HG03025 (cell line): ENCODE results near the gene BPIFA1.

Experiments used
- ATAC-seq: cut with Tn5 transposase; IDR thresholded peaks from one replicate; pipeline ENCODE4 v1.9.1; 2021; ENCODE audit warnings: mild to moderate bottlenecking, moderate library complexity; ENCODE audit not compliant: unreplicated experiment, low FRiP score

BPIFA1 gene

GRCh38 chr20:33239979-33240736 is 4.4 kb downstream of the BPIFA1 start:
- no peak for ATAC-seq

GRCh38 chr20:33240923-33241322 is 5.1 kb downstream of the BPIFA1 start:
- ATAC-seq: no peak

- no peak for ATAC-seq
Measured at GRCh38 chr20:33242319-33243100, 6.7 kb downstream of the BPIFA1 start.

GRCh38 chr20:33246077-33246476 is 10.3 kb downstream of the BPIFA1 start:
- no peak for ATAC-seq

- no peak for ATAC-seq
Measured at GRCh38 chr20:33249456-33249855, 13.7 kb downstream of the BPIFA1 start.

GRCh38 chr20:33250666-33251065 is 14.9 kb downstream of the BPIFA1 start:
- ATAC-seq: no peak

GRCh38 chr20:33251496-33251895 is 15.7 kb downstream of the BPIFA1 start:
- ATAC-seq: no peak

GRCh38 chr20:33252460-33252859 is 16.7 kb downstream of the BPIFA1 start:
- ATAC-seq: no peak

GRCh38 chr20:33255005-33255404 is 19.2 kb downstream of the BPIFA1 start:
- no peak for ATAC-seq

GRCh38 chr20:33257237-33257636 is 21.4 kb downstream of the BPIFA1 start:
- ATAC-seq: no peak

GRCh38 chr20:33259371-33259770 is 23.6 kb downstream of the BPIFA1 start:
- ATAC-seq: no peak

GRCh38 chr20:33261465-33261864 is 25.7 kb downstream of the BPIFA1 start:
- no peak for ATAC-seq

- no peak for ATAC-seq
Measured at GRCh38 chr20:33262658-33263065, 26.9 kb downstream of the BPIFA1 start.

- ATAC-seq: no peak
Measured at GRCh38 chr20:33263784-33264183, 28.0 kb downstream of the BPIFA1 start.

- ATAC-seq: no peak
Measured at GRCh38 chr20:33267701-33268100, 31.9 kb downstream of the BPIFA1 start.

GRCh38 chr20:33272155-33272873 is 36.5 kb downstream of the BPIFA1 start:
- ATAC-seq: no peak

GRCh38 chr20:33273117-33273851 is 37.5 kb downstream of the BPIFA1 start:
- ATAC-seq: no peak

- ATAC-seq: no peak
Measured at GRCh38 chr20:33275215-33275614, 39.4 kb downstream of the BPIFA1 start.

GRCh38 chr20:33275871-33276270 is 40.1 kb downstream of the BPIFA1 start:
- ATAC-seq: no peak

- no peak for ATAC-seq
Measured at GRCh38 chr20:33276303-33277113, 40.7 kb downstream of the BPIFA1 start.
